Stimulated activated CD4-positive, alpha-beta T cell treated with anti-CD3 and anti-CD28 coated beads, TNF-alpha, amount 100 ng/mL, for 48 hours (primary cell): Measurements from ENCODE around the gene ZNF526.

Source experiments
- DNase-seq, 3 donors: peaks; one replicate each; pipeline ENCODE4 v3.0.0-alpha.2; 2020; ENCODE audit warnings: low read depth in 3 of 3

Gene ZNF526

GRCh38 chr19:42196011-42197001, 23.8 kb upstream of the ZNF526 start:
- no peak for DNase-seq

- DNase-seq, result no peak
Observed at GRCh38 chr19:42197375-42197817, 22.7 kb upstream of the ZNF526 start.

- peak in 1 of 3 donors; percentile 25 for DNase-seq
Observed at GRCh38 chr19:42198676-42199439, 21.3 kb upstream of the ZNF526 start.

GRCh38 chr19:42199440-42200115, 20.5 kb upstream of the ZNF526 start:
- peak in 1 of 3 donors; percentile 60 for DNase-seq

- DNase-seq, result no peak
Observed at GRCh38 chr19:42200116-42200715, 19.9 kb upstream of the ZNF526 start.

GRCh38 chr19:42201489-42202289, 18.4 kb upstream of the ZNF526 start:
- no peak for DNase-seq

- no peak for DNase-seq
Observed at GRCh38 chr19:42202290-42202880, 17.7 kb upstream of the ZNF526 start.

GRCh38 chr19:42203700-42204099, 16.4 kb upstream of the ZNF526 start:
- no peak for DNase-seq

- DNase-seq, result no peak
Observed at GRCh38 chr19:42204664-42205063, 15.4 kb upstream of the ZNF526 start.

- DNase-seq, result no peak
Observed at GRCh38 chr19:42206871-42207755, 13.0 kb upstream of the ZNF526 start.

GRCh38 chr19:42207767-42208271, 12.3 kb upstream of the ZNF526 start:
- DNase-seq, result no peak

GRCh38 chr19:42208612-42209011, 11.5 kb upstream of the ZNF526 start:
- DNase-seq, result no peak

GRCh38 chr19:42212886-42213285, 7.2 kb upstream of the ZNF526 start:
- DNase-seq, result no peak

- no peak for DNase-seq
Observed at GRCh38 chr19:42214810-42215485, 5.2 kb upstream of the ZNF526 start.

GRCh38 chr19:42216653-42217519, 3.2 kb upstream of the ZNF526 start:
- DNase-seq, result no peak

- peak; percentile 97 to 100 (median 99) for DNase-seq
Observed at GRCh38 chr19:42217520-42218437, 2.3 kb upstream of the ZNF526 start, which contains the start of gene DEDD2. TSS of gene DEDD2 (minus strand) at chr19:42217677. CDS start at chr19:42217007, 670 bp downstream.
